Uterus (tissue), 4 donors: ENCODE data around the gene OXSM. TPM values are rescaled to one million over a fixed set of nuclear protein-coding genes. Genes with fewer than 3 reads are reported as not detected.

Source experiments
- DNase-seq, 2 donors: peaks; one replicate each; pipeline ENCODE4 v3.0.0-alpha.2; 2019 to 2020
- H3K27ac ChIP-seq, 2 donors: fragments of 200-600 bp; sonication (generic); 1 replicate in 1 of 2; 2 replicates in 1 of 2; pipeline ENCODE4 v1.5.1; 2016 to 2018
- H3K27me3 ChIP-seq, 2 donors: fragments of 200-600 bp; sonication (generic); one replicate each; pipeline ENCODE4 v1.5.1; 2018 to 2019; ENCODE audit warnings: control low read depth in 1 of 2
- H3K36me3 ChIP-seq, 2 donors: fragments of 200-600 bp; sonication (generic); one replicate each; pipeline ENCODE4 v1.5.1; 2019; ENCODE audit warnings: control low read depth in 1 of 2
- H3K4me1 ChIP-seq, 2 donors: fragments of 200-600 bp; sonication (generic); one replicate each; pipeline ENCODE4 v1.5.1; 2018 to 2019; ENCODE audit warnings: control low read depth in 1 of 2
- H3K4me3 ChIP-seq, 2 donors: fragments of 200-600 bp; sonication (generic); 1 replicate in 1 of 2; 2 replicates in 1 of 2; pipeline ENCODE4 v1.5.1; 2018 to 2019; ENCODE audit warnings: mild to moderate bottlenecking in 1 of 2
- H3K9me3 ChIP-seq, 2 donors: fragments of 200-600 bp; sonication (generic); one replicate each; pipeline ENCODE4 v1.5.1; 2019; ENCODE audit warnings: control low read depth in 1 of 2
- CTCF ChIP-seq, 4 experiments: fragments of 200-600 bp in 2 of 4; fragments of 450-650 bp in 2 of 4; sonication (generic) in 2 of 4; IDR thresholded peaks; one replicate each; pipeline ENCODE4 v1.5.1; 2016 to 2019; ENCODE audit warnings: antibody characterized with exemption in 4 of 4, mild to moderate bottlenecking in 2 of 4, moderate library complexity in 1 of 4
- POLR2A ChIP-seq, 2 donors: fragments of 450-650 bp; IDR thresholded peaks; one replicate each; pipeline ENCODE4 v1.6.1; 2016; ENCODE audit warnings: antibody characterized with exemption in 2 of 2, mild to moderate bottlenecking in 1 of 2, moderate library complexity in 1 of 2
- intact Hi-C: fragments of 100-400 bp; cut with DNase I; formaldehyde crosslinking; loops from one replicate; pipeline ENCODE4 v1.15.1; 2023; ENCODE audit warnings: low total_unique reads
- total RNA-seq, 4 donors: library from RNA; depleted of rRNA in 3 of 4; stranded (reverse); fragments of >200 nt in 3 of 4; gene quantifications; one replicate each; pipeline versions ENCODE4 v1.1.0 to v1.2.4, GENCODE V29; 2014 to 2023
- donor health status: DM: yes; HTN: yes; CAD: no.

Gene OXSM
- total RNA-seq, 4 donors from 2014 or later: 4.9 to 29.0 (median 12.8) TPM

GRCh38 chr3:25751048-25751447 lies 38.8 kb upstream of the OXSM start:
- no peak for TF ChIP-seq POLR2A (IDR thresholded peaks at IDR 0.05)
- H3K4me1 ChIP-seq: no peaks in the 10 kb centered on the region
- no peaks in the 10 kb centered on the region for H3K27me3 ChIP-seq
- no peak overlapping the region for H3K27ac ChIP-seq
- H3K9me3 ChIP-seq: no peaks in the 10 kb centered on the region
- no peak overlapping the region for H3K4me3 ChIP-seq
- no peaks in the 10 kb centered on the region for H3K36me3 ChIP-seq
- intact Hi-C loops: no loop called here
- no peak for DNase-seq

GRCh38 chr3:25751725-25752124 lies 38.2 kb upstream of the OXSM start:
- Histone ChIP-seq H3K4me1 (no peaks in the 10 kb centered on the region), H3K27ac (no peak overlapping the region), H3K27me3 (no peaks in the 10 kb centered on the region), H3K9me3 (no peaks in the 10 kb centered on the region), H3K36me3 (no peaks in the 10 kb centered on the region), H3K4me3 (no peak overlapping the region)
- TF ChIP-seq POLR2A (IDR thresholded peaks at IDR 0.05): no peak
- no peak for TF ChIP-seq CTCF (IDR thresholded peaks at IDR 0.05)
- intact Hi-C loops: no loop called here
- DNase-seq: no peak

- no peaks in the 10 kb centered on the region for H3K27me3 ChIP-seq
- intact Hi-C loops: no loop called here
- no peak for TF ChIP-seq CTCF (IDR thresholded peaks at IDR 0.05)
- TF ChIP-seq POLR2A (IDR thresholded peaks at IDR 0.05): no peak
- no peak overlapping the region for H3K27ac ChIP-seq
- DNase-seq: no peak
- H3K4me1 ChIP-seq: no peaks in the 10 kb centered on the region
- H3K4me3 ChIP-seq: no peak overlapping the region
- H3K36me3 ChIP-seq: no peaks in the 10 kb centered on the region
- no peaks in the 10 kb centered on the region for H3K9me3 ChIP-seq
Observed at GRCh38 chr3:25768851-25769250, 21.0 kb upstream of the OXSM start.

- intact Hi-C loops: no loop called here
- Histone ChIP-seq H3K4me1 (no peaks in the 10 kb centered on the region), H3K4me3 (no peak overlapping the region), H3K36me3 (no peaks in the 10 kb centered on the region), H3K27me3 (no peaks in the 10 kb centered on the region), H3K27ac (no peak overlapping the region), H3K9me3 (no peaks in the 10 kb centered on the region)
- no peak for TF ChIP-seq CTCF (IDR thresholded peaks at IDR 0.05)
- TF ChIP-seq POLR2A (IDR thresholded peaks at IDR 0.05): no peak
- DNase-seq: no peak
Observed at GRCh38 chr3:25775936-25776335, 14.0 kb upstream of the OXSM start.

GRCh38 chr3:25780618-25781017 lies 9.3 kb upstream of the OXSM start:
- Histone ChIP-seq H3K36me3 (no peaks in the 10 kb centered on the region), H3K4me3 (no peak overlapping the region), H3K27ac (no peak overlapping the region), H3K9me3 (no peaks in the 10 kb centered on the region), H3K27me3 (no peaks in the 10 kb centered on the region), H3K4me1 (no peaks in the 10 kb centered on the region)
- no peak for TF ChIP-seq CTCF (IDR thresholded peaks at IDR 0.05)
- TF ChIP-seq POLR2A (IDR thresholded peaks at IDR 0.05): no peak
- intact Hi-C loops: no loop called here
- no peak for DNase-seq

- DNase-seq: no peak
- no peaks in the 10 kb centered on the region for H3K27me3 ChIP-seq
- no peak overlapping the region for H3K4me3 ChIP-seq
- H3K27ac ChIP-seq: no peak overlapping the region
- intact Hi-C loops: no loop called here
- TF ChIP-seq POLR2A (IDR thresholded peaks at IDR 0.05) (no peak), CTCF (IDR thresholded peaks at IDR 0.05) (no peak)
- H3K36me3 ChIP-seq: no peaks in the 10 kb centered on the region
- no peaks in the 10 kb centered on the region for H3K4me1 ChIP-seq
- no peaks in the 10 kb centered on the region for H3K9me3 ChIP-seq
Observed at GRCh38 chr3:25781145-25781757, 8.6 kb upstream of the OXSM start.
